COLO668 (cell line): ENCODE results near the gene ANKRD62.
A peak's percentile ranks its signal among the peaks of the same experiment; 100 is the strongest.
"Not testable (repeated sequence)": the region's sequence is repeated elsewhere in the genome, so short reads cannot be mapped to it uniquely, and the experiment has no call there.

Experiments
- DNase-seq: peaks from one replicate; lab custom pipeline; 2025; ENCODE audit not compliant: unreplicated experiment; lab: John Stamatoyannopoulos, UW

ANKRD62 gene

GRCh38 chr18:12092398-12093229 is 1.0 kb upstream of the ANKRD62 start:
- DNase-seq = peak; percentile 61

GRCh38 chr18:12098374-12098773 is 4.7 kb downstream of the ANKRD62 start:
- no peak for DNase-seq

- DNase-seq = no peak
Measured at GRCh38 chr18:12099160-12099559, 5.5 kb downstream of the ANKRD62 start.

- no peak for DNase-seq
Measured at GRCh38 chr18:12101266-12101665, 7.6 kb downstream of the ANKRD62 start.

- no peak for DNase-seq
Measured at GRCh38 chr18:12102136-12102842, 8.6 kb downstream of the ANKRD62 start.

- DNase-seq = no peak
Measured at GRCh38 chr18:12106471-12106870, 12.8 kb downstream of the ANKRD62 start.

- no peak for DNase-seq
Measured at GRCh38 chr18:12109836-12110235, 16.2 kb downstream of the ANKRD62 start.

GRCh38 chr18:12113999-12114646 is 20.5 kb downstream of the ANKRD62 start:
- DNase-seq = no peak

- DNase-seq = no peak
Measured at GRCh38 chr18:12119358-12119757, 25.7 kb downstream of the ANKRD62 start.

GRCh38 chr18:12121175-12122042 is 27.8 kb downstream of the ANKRD62 start:
- no peak for DNase-seq

- not testable (repeated sequence) for DNase-seq
Measured at GRCh38 chr18:12122043-12122389, 28.4 kb downstream of the ANKRD62 start.

- DNase-seq = not testable (repeated sequence)
Measured at GRCh38 chr18:12127647-12128046, 34.0 kb downstream of the ANKRD62 start.

GRCh38 chr18:12138831-12139230 is 45.2 kb downstream of the ANKRD62 start:
- DNase-seq = not testable (repeated sequence)

GRCh38 chr18:12140866-12141265 is 47.2 kb downstream of the ANKRD62 start:
- DNase-seq = not testable (repeated sequence)

GRCh38 chr18:12141778-12142177 is 48.1 kb downstream of the ANKRD62 start:
- not testable (repeated sequence) for DNase-seq

- DNase-seq = not testable (repeated sequence)
Measured at GRCh38 chr18:12149431-12149830, 55.8 kb downstream of the ANKRD62 start.

GRCh38 chr18:12154361-12154760 is 60.7 kb downstream of the ANKRD62 start:
- DNase-seq = no peak

GRCh38 chr18:12155996-12156395 is 62.4 kb downstream of the ANKRD62 start:
- DNase-seq = no peak

- DNase-seq = no peak
Measured at GRCh38 chr18:12159446-12159845, 65.8 kb downstream of the ANKRD62 start.

- no peak for DNase-seq
Measured at GRCh38 chr18:12162786-12163185, 69.1 kb downstream of the ANKRD62 start.
